ENCODE data around the gene P3H2.

The P3H2 gene

DNA sequence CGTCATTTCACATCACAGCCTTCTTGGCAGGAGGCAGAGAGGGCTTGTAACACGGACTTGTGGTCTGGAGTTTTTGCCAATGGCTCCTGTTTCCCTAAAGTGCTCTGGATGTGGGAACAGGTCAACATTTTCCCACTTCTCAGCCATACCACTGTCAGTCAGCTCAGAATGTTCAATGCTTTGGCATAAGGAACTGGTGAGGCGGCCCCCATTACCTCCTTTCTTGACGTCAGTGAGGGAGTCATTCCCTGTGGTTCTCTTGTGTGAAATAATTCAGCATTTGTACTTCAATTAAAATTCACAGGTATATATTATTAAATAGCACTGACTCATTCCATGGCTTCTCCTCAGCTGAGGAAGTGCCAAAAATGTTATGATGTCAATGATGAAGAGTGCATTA, 167.1 kb downstream of the P3H2 start:
- Histone ChIP-seq H3K4me2 (ENCODE audit: low read length) (no peak overlapping the region), H3K79me2 (no peaks in the 10 kb centered on the region), H3K4me1 (no peaks in the 10 kb centered on the region), H3K9me3 (ENCODE audit: control insufficient read depth, low read length) (no peaks in the 10 kb centered on the region), H3K4me3 (ENCODE audit: low read depth, low read length) (no peak overlapping the region), H3K9ac (no peak overlapping the region), H3K27ac (no peak overlapping the region), H3K36me3 (ENCODE audit: control insufficient read depth, insufficient read depth, low read length) (no peaks in the 10 kb centered on the region), H2AFZ (no peak overlapping the region), H3K27me3 (ENCODE audit: control insufficient read depth, insufficient read depth, low read length) (no peaks in the 10 kb centered on the region)
- TF ChIP-seq, protein P1, sequence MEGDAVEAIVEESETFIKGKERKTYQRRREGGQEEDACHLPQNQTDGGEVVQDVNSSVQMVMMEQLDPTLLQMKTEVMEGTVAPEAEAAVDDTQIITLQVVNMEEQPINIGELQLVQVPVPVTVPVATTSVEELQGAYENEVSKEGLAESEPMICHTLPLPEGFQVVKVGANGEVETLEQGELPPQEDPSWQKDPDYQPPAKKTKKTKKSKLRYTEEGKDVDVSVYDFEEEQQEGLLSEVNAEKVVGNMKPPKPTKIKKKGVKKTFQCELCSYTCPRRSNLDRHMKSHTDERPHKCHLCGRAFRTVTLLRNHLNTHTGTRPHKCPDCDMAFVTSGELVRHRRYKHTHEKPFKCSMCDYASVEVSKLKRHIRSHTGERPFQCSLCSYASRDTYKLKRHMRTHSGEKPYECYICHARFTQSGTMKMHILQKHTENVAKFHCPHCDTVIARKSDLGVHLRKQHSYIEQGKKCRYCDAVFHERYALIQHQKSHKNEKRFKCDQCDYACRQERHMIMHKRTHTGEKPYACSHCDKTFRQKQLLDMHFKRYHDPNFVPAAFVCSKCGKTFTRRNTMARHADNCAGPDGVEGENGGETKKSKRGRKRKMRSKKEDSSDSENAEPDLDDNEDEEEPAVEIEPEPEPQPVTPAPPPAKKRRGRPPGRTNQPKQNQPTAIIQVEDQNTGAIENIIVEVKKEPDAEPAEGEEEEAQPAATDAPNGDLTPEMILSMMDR (IDR thresholded peaks at IDR 0.05), result no peak

DNA sequence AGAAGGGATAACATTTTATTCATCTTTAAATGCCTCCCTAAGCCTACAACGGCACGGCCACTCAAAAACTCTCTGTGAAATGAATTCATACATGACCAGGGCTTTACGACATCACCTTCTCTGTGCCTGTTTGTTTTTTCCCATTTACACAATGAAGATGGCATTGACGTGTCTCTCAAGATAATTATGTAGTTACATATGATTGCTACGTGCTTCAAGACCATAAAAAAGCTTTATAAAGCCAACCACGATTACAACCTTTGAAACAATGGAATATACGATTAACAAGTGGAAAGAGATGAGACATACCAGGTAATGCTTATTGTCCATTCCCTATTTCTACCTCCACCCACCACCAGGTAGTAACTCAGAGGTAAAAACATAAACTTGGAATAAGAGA, 168.4 kb downstream of the P3H2 start:
- no peaks in the 10 kb centered on the region for H3K27me3 ChIP-seq (ENCODE audit: control insufficient read depth, insufficient read depth, low read length)
- H3K36me3 ChIP-seq (ENCODE audit: control insufficient read depth, insufficient read depth, low read length), result no peaks in the 10 kb centered on the region
- TF ChIP-seq, protein P1 (IDR thresholded peaks at IDR 0.05), result no peak
- H3K9me3 ChIP-seq (ENCODE audit: control insufficient read depth, low read length), result no peaks in the 10 kb centered on the region
- H3K4me3 ChIP-seq (ENCODE audit: low read depth, low read length), result no peak overlapping the region
- no peaks in the 10 kb centered on the region for H3K4me1 ChIP-seq
- H2AFZ ChIP-seq, result no peak overlapping the region
- H3K27ac ChIP-seq, result no peak overlapping the region
- no peaks in the 10 kb centered on the region for H3K79me2 ChIP-seq
- H3K4me2 ChIP-seq (ENCODE audit: low read length), result no peak overlapping the region
- no peak overlapping the region for H3K9ac ChIP-seq

DNA sequence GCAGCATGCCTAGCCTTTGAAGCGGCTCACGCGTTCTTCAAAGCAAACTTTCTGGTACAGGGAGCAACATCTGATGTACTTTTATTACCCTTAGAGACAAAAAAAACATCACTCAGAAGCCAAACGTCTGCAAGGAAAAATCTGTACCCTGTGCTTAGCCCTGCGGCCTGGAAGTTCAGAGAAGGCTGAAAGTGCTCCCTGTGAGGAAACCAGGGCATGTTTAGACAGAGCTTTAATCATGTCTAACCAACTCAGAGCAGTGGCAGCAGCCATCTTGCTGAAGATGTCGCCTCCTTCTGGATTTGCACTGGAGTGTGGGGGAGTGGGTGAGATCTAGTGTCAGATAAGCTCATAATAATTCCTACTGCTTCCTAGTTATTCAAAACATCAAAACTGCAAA, 170.4 kb downstream of the P3H2 start:
- Histone ChIP-seq H3K4me2 (ENCODE audit: low read length) (no peak overlapping the region), H3K9me3 (ENCODE audit: control insufficient read depth, low read length) (no peaks in the 10 kb centered on the region), H2AFZ (no peak overlapping the region), H3K27me3 (ENCODE audit: control insufficient read depth, insufficient read depth, low read length) (no peaks in the 10 kb centered on the region), H3K4me1 (no peaks in the 10 kb centered on the region), H3K4me3 (ENCODE audit: low read depth, low read length) (no peak overlapping the region), H3K36me3 (ENCODE audit: control insufficient read depth, insufficient read depth, low read length) (no peaks in the 10 kb centered on the region), H3K79me2 (no peaks in the 10 kb centered on the region), H3K9ac (no peak overlapping the region), H3K27ac (no peak overlapping the region)
- TF ChIP-seq, protein P1 (IDR thresholded peaks at IDR 0.05), result no peak

DNA sequence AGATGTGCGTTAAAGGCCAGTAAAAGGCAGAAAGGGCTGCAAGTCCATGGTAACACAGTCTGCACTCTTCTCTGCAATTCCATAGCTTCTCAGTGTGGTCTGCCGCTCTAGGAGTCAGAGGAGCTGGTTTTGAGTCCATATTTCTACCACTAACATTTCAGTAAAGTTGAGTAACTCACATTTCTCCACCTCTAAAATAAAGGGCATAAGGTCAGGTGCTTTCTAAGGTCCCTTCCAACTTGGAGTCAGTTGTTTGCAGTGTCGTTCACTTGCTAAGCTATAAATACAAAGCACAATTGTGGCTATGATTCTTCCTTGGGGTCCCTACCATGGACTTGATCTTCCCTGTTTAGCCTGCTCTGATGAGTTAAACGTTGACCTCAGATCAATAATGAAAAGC, 171.1 kb downstream of the P3H2 start:
- H3K4me3 ChIP-seq (ENCODE audit: low read depth, low read length), result no peak overlapping the region
- no peak overlapping the region for H3K27ac ChIP-seq
- no peaks in the 10 kb centered on the region for H3K4me1 ChIP-seq
- H3K9ac ChIP-seq, result no peak overlapping the region
- TF ChIP-seq, protein P1 (IDR thresholded peaks at IDR 0.05), result no peak
- no peaks in the 10 kb centered on the region for H3K9me3 ChIP-seq (ENCODE audit: control insufficient read depth, low read length)
- H3K79me2 ChIP-seq, result no peaks in the 10 kb centered on the region
- no peaks in the 10 kb centered on the region for H3K36me3 ChIP-seq (ENCODE audit: control insufficient read depth, insufficient read depth, low read length)
- no peak overlapping the region for H3K4me2 ChIP-seq (ENCODE audit: low read length)
- no peak overlapping the region for H2AFZ ChIP-seq
- H3K27me3 ChIP-seq (ENCODE audit: control insufficient read depth, insufficient read depth, low read length), result no peaks in the 10 kb centered on the region

DNA sequence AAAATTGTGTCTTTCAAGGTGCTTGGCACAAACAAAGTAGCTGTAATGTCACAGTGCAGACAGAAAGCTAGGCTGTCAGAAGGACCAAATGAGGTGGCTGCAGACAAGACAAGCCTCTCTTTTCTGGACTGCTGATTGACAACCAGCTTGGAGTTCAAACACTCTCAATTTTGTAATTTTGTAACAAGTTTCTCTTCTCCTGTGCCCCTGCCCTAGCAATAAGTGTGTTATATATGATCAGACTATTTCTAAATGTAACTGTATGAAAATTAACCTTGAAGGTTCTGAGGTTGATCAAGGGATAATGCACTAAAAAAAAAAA, 172.0 kb downstream of the P3H2 start:
- Histone ChIP-seq H3K9me3 (ENCODE audit: control insufficient read depth, low read length) (no peaks in the 10 kb centered on the region), H3K9ac (no peak overlapping the region), H3K4me1 (no peaks in the 10 kb centered on the region), H3K36me3 (ENCODE audit: control insufficient read depth, insufficient read depth, low read length) (no peaks in the 10 kb centered on the region), H3K4me2 (ENCODE audit: low read length) (no peak overlapping the region), H3K79me2 (no peaks in the 10 kb centered on the region), H3K4me3 (ENCODE audit: low read depth, low read length) (no peak overlapping the region), H3K27ac (no peak overlapping the region), H3K27me3 (ENCODE audit: control insufficient read depth, insufficient read depth, low read length) (no peaks in the 10 kb centered on the region), H2AFZ (no peak overlapping the region)
- TF ChIP-seq, protein P1 (IDR thresholded peaks at IDR 0.05), result no peak

All from parathyroid adenoma (tissue), 2 donors.